ENCODE results near the gene ALOX5.

The ALOX5 gene

GRCh38 chr10:45372251-45372951, 1.6 kb upstream of the ALOX5 start:
- DNase-seq (ENCODE audit: low read depth) = no peak
- TF ChIP-seq, protein P1, sequence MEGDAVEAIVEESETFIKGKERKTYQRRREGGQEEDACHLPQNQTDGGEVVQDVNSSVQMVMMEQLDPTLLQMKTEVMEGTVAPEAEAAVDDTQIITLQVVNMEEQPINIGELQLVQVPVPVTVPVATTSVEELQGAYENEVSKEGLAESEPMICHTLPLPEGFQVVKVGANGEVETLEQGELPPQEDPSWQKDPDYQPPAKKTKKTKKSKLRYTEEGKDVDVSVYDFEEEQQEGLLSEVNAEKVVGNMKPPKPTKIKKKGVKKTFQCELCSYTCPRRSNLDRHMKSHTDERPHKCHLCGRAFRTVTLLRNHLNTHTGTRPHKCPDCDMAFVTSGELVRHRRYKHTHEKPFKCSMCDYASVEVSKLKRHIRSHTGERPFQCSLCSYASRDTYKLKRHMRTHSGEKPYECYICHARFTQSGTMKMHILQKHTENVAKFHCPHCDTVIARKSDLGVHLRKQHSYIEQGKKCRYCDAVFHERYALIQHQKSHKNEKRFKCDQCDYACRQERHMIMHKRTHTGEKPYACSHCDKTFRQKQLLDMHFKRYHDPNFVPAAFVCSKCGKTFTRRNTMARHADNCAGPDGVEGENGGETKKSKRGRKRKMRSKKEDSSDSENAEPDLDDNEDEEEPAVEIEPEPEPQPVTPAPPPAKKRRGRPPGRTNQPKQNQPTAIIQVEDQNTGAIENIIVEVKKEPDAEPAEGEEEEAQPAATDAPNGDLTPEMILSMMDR (IDR thresholded peaks at IDR 0.05; ENCODE audit: insufficient read depth, low read depth, low read length, missing control alignments) = no peak
- H3K4me3 ChIP-seq (ENCODE audit: low read depth, low read length) = peak overlapping the region; percentile 87; the same call in 1 of the 2 replicates

- TF ChIP-seq, protein P1 (IDR thresholded peaks at IDR 0.05; ENCODE audit: insufficient read depth, low read depth, low read length, missing control alignments) = no peak
- peak; percentile 59 for DNase-seq (ENCODE audit: low read depth)
- peak overlapping the region; percentile 87 for H3K4me3 ChIP-seq (ENCODE audit: low read depth, low read length)
These were observed 927 bp upstream of the ALOX5 start for GRCh38 chr10:45373003-45373575.

GRCh38 chr10:45374350-45375052, 485 bp downstream of the ALOX5 start:
- H3K4me3 ChIP-seq (ENCODE audit: low read depth, low read length) = peak overlapping the region; percentile 87
- DNase-seq (ENCODE audit: low read depth) = peak; percentile 29
- TF ChIP-seq, protein P1 (IDR thresholded peaks at IDR 0.05; ENCODE audit: insufficient read depth, low read depth, low read length, missing control alignments) = no peak

GRCh38 chr10:45375101-45375500, 1.1 kb downstream of the ALOX5 start:
- TF ChIP-seq, protein P1 (IDR thresholded peaks at IDR 0.05; ENCODE audit: insufficient read depth, low read depth, low read length, missing control alignments) = no peak
- peak overlapping the region; percentile 87 for H3K4me3 ChIP-seq (ENCODE audit: low read depth, low read length)

DNA sequence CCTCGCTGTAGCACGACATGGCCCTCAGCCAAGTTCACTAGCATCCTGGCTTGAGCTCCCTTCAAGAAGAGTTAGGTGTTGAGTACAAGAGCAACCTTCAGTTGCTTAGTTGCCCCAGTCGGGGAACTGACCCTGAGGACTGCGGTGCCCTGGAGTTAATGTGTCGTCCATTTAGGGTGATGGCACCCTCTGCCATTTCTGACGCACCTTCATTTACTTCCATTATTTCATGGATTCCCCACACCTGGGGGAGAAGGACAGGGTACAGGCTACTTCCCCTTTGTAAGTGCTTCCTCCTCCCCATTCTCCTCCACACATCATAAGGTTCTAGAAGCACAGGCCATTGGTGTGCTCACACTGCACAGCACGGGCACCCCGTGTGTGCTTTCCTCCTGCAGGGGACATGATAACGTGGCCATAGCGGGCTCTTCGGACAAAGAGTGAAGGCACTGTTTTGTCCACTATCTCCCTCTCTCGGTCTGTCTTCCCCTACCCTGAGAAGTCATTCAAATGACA, 1.8 kb downstream of the ALOX5 start:
- DNase-seq (ENCODE audit: low read depth) = peak; percentile 39
- H3K4me3 ChIP-seq (ENCODE audit: low read depth, low read length) = peak overlapping the region; percentile 87
- TF ChIP-seq, protein P1 (IDR thresholded peaks at IDR 0.05; ENCODE audit: insufficient read depth, low read depth, low read length, missing control alignments) = no peak

More at GRCh38 chr10:45375101-45375500, 1.1 kb downstream of the ALOX5 start:
- no peak for DNase-seq (ENCODE audit: low read depth)

DNA sequence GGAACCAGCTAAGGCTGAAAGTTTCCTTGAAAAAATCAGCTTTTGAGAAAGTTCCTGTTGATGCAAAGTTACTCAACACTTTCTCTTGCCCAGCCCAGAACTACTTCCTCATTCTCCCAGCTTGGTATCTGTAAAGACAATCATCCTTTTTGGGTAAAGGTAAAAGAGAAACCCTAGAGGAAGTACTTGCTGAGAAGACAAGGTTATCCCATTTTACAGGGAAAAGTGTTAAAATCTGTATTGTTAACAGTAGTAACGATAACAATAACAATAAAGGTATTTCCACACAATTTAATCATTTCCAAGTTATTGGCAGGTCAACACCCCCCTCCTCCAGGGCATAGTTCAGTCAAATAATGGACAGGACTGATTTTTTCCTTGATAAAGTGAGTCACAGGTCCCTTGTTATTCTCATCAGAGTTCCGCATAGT, 2.4 kb downstream of the ALOX5 start:
- H3K4me3 ChIP-seq (ENCODE audit: low read depth, low read length) = no peak overlapping the region
- DNase-seq (ENCODE audit: low read depth) = peak; percentile 37
- TF ChIP-seq, protein P1 (IDR thresholded peaks at IDR 0.05; ENCODE audit: insufficient read depth, low read depth, low read length, missing control alignments) = no peak
